Nephron (organoid): ENCODE measurements around the gene ADAP1.
A peak's percentile ranks its signal among the peaks of the same experiment; 100 is the strongest.

ENCODE experiments used
- H3K27ac Mint-ChIP-seq, 3 experiments: 2 replicates each; pipeline ENCODE4 v1.8.0; 2020; ENCODE audit warnings: mixed read lengths in 3 of 3, mild to moderate bottlenecking in 2 of 3, moderate library complexity in 1 of 3
- H3K27me3 Mint-ChIP-seq: 2 replicates; pipeline ENCODE4 v1.8.0; 2021; ENCODE audit warnings: low read depth, mild to moderate bottlenecking, moderate library complexity, mixed read lengths
- H3K36me3 Mint-ChIP-seq: 2 replicates; pipeline ENCODE4 v1.8.0; 2020; ENCODE audit warnings: low read depth, mixed read lengths
- H3K4me1 Mint-ChIP-seq: 2 replicates; pipeline ENCODE4 v1.8.0; 2020; ENCODE audit warnings: mixed read lengths
- H3K4me3 Mint-ChIP-seq, 3 experiments: 2 replicates each; pipeline ENCODE4 v1.8.0; 2020; ENCODE audit warnings: mild to moderate bottlenecking in 3 of 3, mixed read lengths in 3 of 3, moderate library complexity in 2 of 3
- H3K9me3 Mint-ChIP-seq: 2 replicates; pipeline ENCODE4 v1.8.0; 2020; ENCODE audit warnings: mixed read lengths
- TF ChIP-seq, protein P1 (sequence below), 3 experiments: fragments of 200-600 bp; sonication (generic); IDR thresholded peaks; one replicate each; pipeline ENCODE4 v1.5.0; 2021; ENCODE audit warnings: antibody characterized with exemption in 3 of 3; ENCODE audit not compliant: unreplicated experiment in 3 of 3

ADAP1 gene

DNA sequence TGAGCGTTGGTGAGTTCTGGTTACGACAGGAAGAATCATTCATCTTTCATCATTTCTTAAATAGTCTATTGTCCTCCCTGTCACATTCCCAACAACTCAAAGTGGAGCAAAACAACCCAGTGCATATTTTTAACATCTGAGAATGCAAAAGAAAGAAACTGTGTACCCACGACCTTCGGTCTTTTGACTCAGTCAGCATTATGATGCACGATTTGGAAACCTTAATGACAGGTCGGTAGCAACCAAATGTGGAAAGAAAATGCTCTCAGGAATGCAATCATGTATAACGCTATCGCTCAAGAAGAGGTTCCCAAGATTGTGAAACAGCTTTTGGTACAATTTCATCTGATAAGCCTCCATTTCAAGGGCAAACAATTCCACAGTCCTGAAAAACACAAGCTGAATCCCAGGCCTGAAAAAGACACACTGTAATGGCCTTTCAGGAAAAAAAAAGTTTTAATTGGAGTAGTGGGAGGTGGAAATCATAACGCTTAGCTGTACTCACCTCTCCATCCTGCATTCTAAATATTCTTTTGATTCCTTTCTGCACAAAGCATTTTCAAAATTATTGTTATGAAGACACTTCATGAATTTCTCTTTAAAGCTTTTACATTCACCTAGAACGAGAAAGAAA is 18.3 kb upstream of the ADAP1 start:
- H3K9me3 Mint-ChIP-seq, result no peaks in the 10 kb centered on the region
- no peak overlapping the region for H3K27ac Mint-ChIP-seq
- peak overlapping the region; percentile 69 to 77 (median 69) for H3K4me3 Mint-ChIP-seq
- H3K4me1 Mint-ChIP-seq, result peaks cover 17% of the 10 kb centered on the region
- peaks cover 27% of the 10 kb centered on the region for H3K36me3 Mint-ChIP-seq
- TF ChIP-seq, protein P1, sequence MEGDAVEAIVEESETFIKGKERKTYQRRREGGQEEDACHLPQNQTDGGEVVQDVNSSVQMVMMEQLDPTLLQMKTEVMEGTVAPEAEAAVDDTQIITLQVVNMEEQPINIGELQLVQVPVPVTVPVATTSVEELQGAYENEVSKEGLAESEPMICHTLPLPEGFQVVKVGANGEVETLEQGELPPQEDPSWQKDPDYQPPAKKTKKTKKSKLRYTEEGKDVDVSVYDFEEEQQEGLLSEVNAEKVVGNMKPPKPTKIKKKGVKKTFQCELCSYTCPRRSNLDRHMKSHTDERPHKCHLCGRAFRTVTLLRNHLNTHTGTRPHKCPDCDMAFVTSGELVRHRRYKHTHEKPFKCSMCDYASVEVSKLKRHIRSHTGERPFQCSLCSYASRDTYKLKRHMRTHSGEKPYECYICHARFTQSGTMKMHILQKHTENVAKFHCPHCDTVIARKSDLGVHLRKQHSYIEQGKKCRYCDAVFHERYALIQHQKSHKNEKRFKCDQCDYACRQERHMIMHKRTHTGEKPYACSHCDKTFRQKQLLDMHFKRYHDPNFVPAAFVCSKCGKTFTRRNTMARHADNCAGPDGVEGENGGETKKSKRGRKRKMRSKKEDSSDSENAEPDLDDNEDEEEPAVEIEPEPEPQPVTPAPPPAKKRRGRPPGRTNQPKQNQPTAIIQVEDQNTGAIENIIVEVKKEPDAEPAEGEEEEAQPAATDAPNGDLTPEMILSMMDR (IDR thresholded peaks at IDR 0.05; ENCODE audit: unreplicated experiment in 3 of 3), result no peak
- no peaks in the 10 kb centered on the region for H3K27me3 Mint-ChIP-seq

DNA sequence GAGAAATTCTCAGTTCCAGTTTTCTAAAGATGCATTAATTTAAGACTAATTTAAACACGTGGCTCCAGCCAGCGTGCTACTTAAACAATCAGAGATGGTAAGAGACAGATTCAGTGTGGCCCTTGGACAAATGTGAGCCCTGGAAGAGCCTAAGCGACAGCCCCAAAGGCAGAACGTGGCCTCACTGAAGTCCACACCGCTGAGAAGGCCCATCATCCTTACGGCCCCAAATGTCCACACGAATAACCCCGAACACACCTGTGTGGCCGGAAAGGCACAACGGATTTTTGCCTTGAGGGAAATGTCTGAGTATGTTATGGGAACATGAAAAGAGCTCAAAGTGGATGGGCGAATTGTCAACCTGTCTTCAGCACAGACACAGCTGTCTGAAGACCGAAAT is 17.6 kb upstream of the ADAP1 start:
- TF ChIP-seq, protein P1 (IDR thresholded peaks at IDR 0.05; ENCODE audit: unreplicated experiment in 3 of 3), result no peak
- peaks cover 13% of the 10 kb centered on the region for H3K4me1 Mint-ChIP-seq
- H3K9me3 Mint-ChIP-seq, result no peaks in the 10 kb centered on the region
- H3K36me3 Mint-ChIP-seq, result peaks cover 32% of the 10 kb centered on the region
- no peaks in the 10 kb centered on the region for H3K27me3 Mint-ChIP-seq
- H3K27ac Mint-ChIP-seq, result no peak overlapping the region
- H3K4me3 Mint-ChIP-seq, result peak overlapping the region; percentile 15 to 69 (median 69)

DNA sequence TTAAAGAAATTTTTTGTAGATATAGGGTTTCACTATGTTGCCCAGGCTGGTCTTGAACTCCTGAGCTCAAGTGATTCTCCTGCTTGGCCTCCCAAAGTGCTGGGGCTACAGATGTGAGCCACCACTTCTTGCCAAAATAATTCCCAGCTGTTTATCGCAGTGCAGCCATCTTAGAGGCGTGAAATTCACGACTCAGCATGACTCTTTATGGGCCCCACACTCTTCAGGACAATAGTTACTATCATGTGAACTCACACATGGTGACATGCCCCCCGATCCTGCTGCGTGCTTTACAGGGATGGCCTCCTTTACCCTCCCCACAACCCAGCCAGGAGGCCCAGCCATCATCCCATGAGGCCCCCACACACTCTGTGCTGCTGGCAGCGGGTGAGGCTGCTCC is 16.3 kb upstream of the ADAP1 start:
- H3K4me3 Mint-ChIP-seq, result peak overlapping the region; percentile 43 to 75 (median 58)
- H3K4me1 Mint-ChIP-seq, result peaks cover 19% of the 10 kb centered on the region
- H3K27ac Mint-ChIP-seq, result no peak overlapping the region
- TF ChIP-seq, protein P1 (IDR thresholded peaks at IDR 0.05; ENCODE audit: unreplicated experiment in 3 of 3), result no peak
- no peaks in the 10 kb centered on the region for H3K27me3 Mint-ChIP-seq
- no peaks in the 10 kb centered on the region for H3K9me3 Mint-ChIP-seq
- peaks cover 33% of the 10 kb centered on the region for H3K36me3 Mint-ChIP-seq

DNA sequence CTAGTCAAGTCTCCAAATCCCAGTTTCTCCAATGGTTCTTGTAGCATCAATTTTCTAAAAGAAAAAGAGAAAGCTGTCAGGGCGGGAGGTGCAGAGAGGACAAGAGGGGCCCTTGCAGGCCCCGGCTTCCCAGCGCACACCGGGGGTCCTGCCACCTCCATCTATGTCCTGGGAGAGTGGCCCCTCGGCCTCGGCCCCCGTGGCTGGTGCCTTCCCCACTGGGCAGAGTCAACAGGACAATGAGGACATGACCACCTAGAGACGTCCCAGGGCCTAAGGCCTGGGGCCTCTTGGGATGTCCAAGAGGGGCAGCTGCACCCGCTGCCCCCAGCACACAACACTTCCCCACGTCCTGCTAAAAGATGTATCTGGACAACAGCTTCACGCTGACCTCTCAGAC is 14.9 kb upstream of the ADAP1 start:
- peaks cover 33% of the 10 kb centered on the region for H3K36me3 Mint-ChIP-seq
- no peaks in the 10 kb centered on the region for H3K9me3 Mint-ChIP-seq
- H3K4me3 Mint-ChIP-seq, result no peak overlapping the region
- no peaks in the 10 kb centered on the region for H3K27me3 Mint-ChIP-seq
- no peak overlapping the region for H3K27ac Mint-ChIP-seq
- peaks cover 28% of the 10 kb centered on the region for H3K4me1 Mint-ChIP-seq
- TF ChIP-seq, protein P1 (IDR thresholded peaks at IDR 0.05; ENCODE audit: unreplicated experiment in 3 of 3), result no peak

DNA sequence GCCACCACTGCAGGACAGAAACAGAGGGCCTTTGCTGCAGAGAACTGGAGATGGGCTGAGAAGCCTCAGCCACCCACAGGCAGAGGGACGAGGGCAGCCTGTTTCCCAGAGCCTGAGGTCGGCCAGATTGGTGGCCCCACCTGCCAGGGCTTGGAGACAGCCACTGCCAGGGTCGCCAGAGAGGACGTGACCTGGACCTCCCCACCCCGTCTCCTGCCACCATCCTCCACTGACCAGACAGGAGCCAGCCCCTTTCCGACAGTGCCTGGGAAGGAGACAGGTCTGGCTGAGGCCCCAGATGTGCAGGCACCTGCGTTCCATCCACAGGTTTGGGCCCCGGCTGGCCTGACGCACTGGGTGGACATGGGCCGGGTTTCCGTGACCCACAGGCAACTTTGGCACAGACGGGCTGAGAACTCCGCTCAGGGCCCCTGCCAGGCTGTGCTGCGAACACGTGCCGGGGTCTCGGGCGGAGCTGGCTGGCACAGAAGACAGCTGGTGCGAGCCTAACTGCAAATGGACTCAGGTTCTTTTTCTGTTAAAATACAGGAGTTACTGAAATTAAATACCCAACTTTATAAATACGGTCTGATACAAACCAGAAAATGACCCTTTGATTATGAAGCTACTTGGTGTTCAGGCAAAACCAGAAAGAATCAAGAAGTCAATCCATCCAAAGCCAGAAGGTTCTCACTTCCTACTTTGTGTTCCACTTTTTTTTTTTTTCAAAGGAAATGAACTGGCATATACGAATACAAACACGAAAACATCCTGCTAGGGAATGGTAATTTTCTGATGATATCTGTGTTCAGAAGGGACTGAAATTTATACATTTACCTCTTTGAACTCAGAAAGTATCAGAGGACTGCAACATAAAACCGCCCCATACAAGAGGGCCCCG is 14.0 kb upstream of the ADAP1 start:
- no peak overlapping the region for H3K4me3 Mint-ChIP-seq
- H3K27ac Mint-ChIP-seq, result no peak overlapping the region
- H3K36me3 Mint-ChIP-seq, result peaks cover 33% of the 10 kb centered on the region
- TF ChIP-seq, protein P1 (IDR thresholded peaks at IDR 0.05; ENCODE audit: unreplicated experiment in 3 of 3), result no peak
- no peaks in the 10 kb centered on the region for H3K27me3 Mint-ChIP-seq
- no peaks in the 10 kb centered on the region for H3K9me3 Mint-ChIP-seq
- peaks cover 28% of the 10 kb centered on the region for H3K4me1 Mint-ChIP-seq
